Measurements from ENCODE around the gene FRMD7.
"Not testable (repeated sequence)": the region's sequence is repeated elsewhere in the genome, so short reads cannot be mapped to it uniquely, and the experiment has no call there.

FRMD7 gene

GRCh38 chrX:132127743-132128142 is at the start of gene FRMD7:
FRMD7 (minus strand) TSS chrX:132128020; CDS start chrX:132127844, 176 bp downstream.
- intact Hi-C loops (cut with DNase I): no loop called here
- peak in 1 of 10 donors; percentile 55 for DNase-seq

- intact Hi-C loops (cut with DNase I): no loop called here
- DNase-seq: no peak
Observed at GRCh38 chrX:132173647-132174046, 45.8 kb upstream of the FRMD7 start.

GRCh38 chrX:132171881-132172280 is 44.1 kb upstream of the FRMD7 start:
- DNase-seq: no peak

GRCh38 chrX:132171478-132171877 is 43.7 kb upstream of the FRMD7 start:
- intact Hi-C loops (cut with DNase I): no loop called here
- DNase-seq: no peak

More at GRCh38 chrX:132171881-132172280, 44.1 kb upstream of the FRMD7 start:
- intact Hi-C loops (cut with DNase I): no loop called here

- intact Hi-C loops (cut with DNase I): no loop called here
- DNase-seq: no peak
Observed at GRCh38 chrX:132169554-132169953, 41.7 kb upstream of the FRMD7 start.

- intact Hi-C loops (cut with DNase I): no loop called here
Observed at GRCh38 chrX:132165651-132166050, 37.8 kb upstream of the FRMD7 start.

GRCh38 chrX:132165005-132165404 is 37.2 kb upstream of the FRMD7 start:
- no peak for DNase-seq
- intact Hi-C loops (cut with DNase I): no loop called here

More at GRCh38 chrX:132165651-132166050, 37.8 kb upstream of the FRMD7 start:
- no peak for DNase-seq

- peak in 2 of 10 donors; percentile 59 to 62 for DNase-seq
- intact Hi-C loops (cut with DNase I): not testable (repeated sequence)
Observed at GRCh38 chrX:132163094-132163493, 35.3 kb upstream of the FRMD7 start.

- intact Hi-C loops (cut with DNase I): no loop called here
- no peak for DNase-seq
Observed at GRCh38 chrX:132153166-132153565, 25.3 kb upstream of the FRMD7 start.

GRCh38 chrX:132146456-132146855 is 18.6 kb upstream of the FRMD7 start:
- no peak for DNase-seq
- intact Hi-C loops (cut with DNase I): no loop called here

- no peak for DNase-seq
- intact Hi-C loops (cut with DNase I): no loop called here
Observed at GRCh38 chrX:132144061-132144460, 16.2 kb upstream of the FRMD7 start.

GRCh38 chrX:132125906-132126305 is 1.9 kb downstream of the FRMD7 start:
- intact Hi-C loops (cut with DNase I): no loop called here
- no peak for DNase-seq

- intact Hi-C loops (cut with DNase I): no loop called here
- DNase-seq: no peak
Observed at GRCh38 chrX:132120913-132121312, 6.9 kb downstream of the FRMD7 start.

GRCh38 chrX:132119821-132120515 is 7.9 kb downstream of the FRMD7 start:
- intact Hi-C loops (cut with DNase I): no loop called here
- peak in 1 of 10 donors; percentile 43 for DNase-seq

GRCh38 chrX:132119283-132119682 is 8.5 kb downstream of the FRMD7 start:
- no peak for DNase-seq
- intact Hi-C loops (cut with DNase I): no loop called here

- intact Hi-C loops (cut with DNase I): no loop called here
- DNase-seq: no peak
Observed at GRCh38 chrX:132118358-132118757, 9.5 kb downstream of the FRMD7 start.

GRCh38 chrX:132115792-132116191 is 12.0 kb downstream of the FRMD7 start:
- DNase-seq: no peak
- intact Hi-C loops (cut with DNase I): no loop called here

- no peak for DNase-seq
- intact Hi-C loops (cut with DNase I): no loop called here
Observed at GRCh38 chrX:132114607-132115006, 13.2 kb downstream of the FRMD7 start.

GRCh38 chrX:132107291-132107690 is 20.5 kb downstream of the FRMD7 start:
- no peak for DNase-seq
- intact Hi-C loops (cut with DNase I): no loop called here

- DNase-seq: no peak
- intact Hi-C loops (cut with DNase I): no loop called here
Observed at GRCh38 chrX:132101799-132102198, 26.0 kb downstream of the FRMD7 start.

- intact Hi-C loops (cut with DNase I): no loop called here
- DNase-seq: no peak
Observed at GRCh38 chrX:132101206-132101605, 26.6 kb downstream of the FRMD7 start.

- intact Hi-C loops (cut with DNase I); DNase-seq: not testable (repeated sequence)
Observed at GRCh38 chrX:132098704-132099103, 29.1 kb downstream of the FRMD7 start.

GRCh38 chrX:132094164-132094563 is 33.7 kb downstream of the FRMD7 start:
- intact Hi-C loops (cut with DNase I): no loop called here
- DNase-seq: no peak
